OCI-LY3 (cell line): Measurements from ENCODE around the gene SPIRE1.

ENCODE experiments used
- CTCF ChIP-seq: fragments of 200-600, 300-600 bp; sonication (generic); IDR thresholded peaks from 2 replicates; pipeline ENCODE4 v1.5.1; 2014; ENCODE audit warnings: antibody characterized with exemption, low read length, low read depth
- EZH2phosphoT487 ChIP-seq: fragments of 200-600 bp; shearing (Covaris generic); IDR thresholded peaks from 2 replicates; pipeline ENCODE4 v1.6.1; 2018; ENCODE audit warnings: antibody characterized with exemption, mixed run types, low read depth

- TF ChIP-seq CTCF (no peak), EZH2phosphoT487 (no peak)
Observed at GRCh38 chr18:12443551-12443950, 214.4 kb downstream of the SPIRE1 start.
